Superior temporal gyrus (tissue), 1 donor: Measurements from ENCODE around the gene ZFR2.
A peak's percentile ranks its signal among the peaks of the same experiment; 100 is the strongest.
"Not testable (repeated sequence)": the region's sequence is repeated elsewhere in the genome, so short reads cannot be mapped to it uniquely, and the experiment has no call there.

Experiments used
- DNase-seq: peaks from one replicate; pipeline ENCODE4 v3.0.0-alpha.2; 2016; ENCODE audit errors: extremely low spot score

ZFR2 gene

GRCh38 chr19:3837332-3837731 lies 31.5 kb downstream of the ZFR2 start:
- DNase-seq = no peak

DNA sequence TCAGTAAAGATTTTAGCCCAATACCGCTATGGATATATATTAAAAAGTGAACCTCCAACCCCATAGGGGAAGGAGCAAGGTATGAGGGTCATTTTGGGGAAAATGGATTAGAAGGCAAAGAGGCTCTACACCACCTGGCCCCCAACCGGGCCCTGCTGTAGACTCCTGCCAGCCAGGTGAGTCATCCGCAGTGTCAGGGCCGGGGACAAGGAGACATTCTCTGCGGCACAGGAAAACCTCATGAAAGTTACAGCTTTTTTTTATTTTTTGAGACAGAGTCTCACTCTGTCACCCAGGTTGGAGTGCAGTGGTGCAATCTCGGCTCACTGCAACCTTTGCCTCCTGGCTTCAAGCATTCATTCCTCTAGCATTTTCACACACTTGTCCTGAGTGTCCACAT lies 32.0 kb downstream of the ZFR2 start:
- DNase-seq = no peak

DNA sequence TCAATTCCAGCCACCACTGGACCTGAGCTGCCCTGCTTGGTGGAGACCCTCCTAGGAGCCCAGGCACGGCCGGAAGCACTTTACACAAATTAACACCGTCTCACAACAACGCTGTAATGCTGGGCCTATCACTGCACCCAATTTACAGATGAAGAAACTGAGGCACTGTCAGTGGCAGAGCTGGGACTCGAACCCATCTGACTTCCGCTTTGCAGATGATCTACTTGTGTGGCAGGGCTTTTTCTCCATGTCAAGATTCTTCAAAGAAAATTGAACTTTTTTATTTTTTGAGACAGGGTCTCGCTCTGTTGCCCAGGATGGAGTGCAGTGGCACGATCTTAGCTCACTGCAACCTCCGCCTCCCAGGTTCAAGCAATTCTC lies 33.8 kb downstream of the ZFR2 start:
- DNase-seq = no peak

DNA sequence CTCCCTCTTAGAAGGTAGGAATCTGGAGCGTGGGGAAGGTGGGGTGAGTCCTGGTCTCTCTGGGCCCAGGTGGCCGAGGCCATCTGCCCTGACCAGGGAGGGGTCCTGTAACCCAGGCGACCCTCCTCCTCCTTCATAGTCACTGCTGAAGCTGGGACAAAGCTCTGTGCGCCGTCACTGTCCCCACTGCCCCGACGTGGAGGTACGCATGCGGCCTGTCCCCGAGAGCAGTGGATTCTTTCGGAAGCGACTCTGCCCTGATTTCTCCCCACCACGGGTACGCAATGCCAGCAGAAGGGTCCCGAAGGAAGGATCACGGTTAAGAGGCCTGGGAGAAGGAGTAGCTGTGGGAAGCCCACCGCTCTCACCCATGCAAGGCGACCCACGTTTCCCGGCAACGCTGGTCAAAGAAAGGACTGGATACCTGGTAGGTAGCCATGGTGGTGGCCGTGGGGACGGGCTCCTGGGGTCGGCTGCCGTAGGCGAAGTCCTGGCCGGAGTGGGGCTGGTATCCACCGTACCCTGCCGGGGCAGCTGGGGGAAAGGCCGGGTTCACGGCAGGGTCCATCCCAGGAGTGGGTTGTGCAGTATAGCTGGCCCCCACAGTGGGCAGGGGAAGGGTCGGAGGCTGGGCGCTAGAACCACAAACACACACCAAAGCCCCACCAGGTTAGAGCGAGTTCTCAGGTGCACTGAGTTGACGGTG lies 34.3 kb downstream of the ZFR2 start:
- no peak for DNase-seq

DNA sequence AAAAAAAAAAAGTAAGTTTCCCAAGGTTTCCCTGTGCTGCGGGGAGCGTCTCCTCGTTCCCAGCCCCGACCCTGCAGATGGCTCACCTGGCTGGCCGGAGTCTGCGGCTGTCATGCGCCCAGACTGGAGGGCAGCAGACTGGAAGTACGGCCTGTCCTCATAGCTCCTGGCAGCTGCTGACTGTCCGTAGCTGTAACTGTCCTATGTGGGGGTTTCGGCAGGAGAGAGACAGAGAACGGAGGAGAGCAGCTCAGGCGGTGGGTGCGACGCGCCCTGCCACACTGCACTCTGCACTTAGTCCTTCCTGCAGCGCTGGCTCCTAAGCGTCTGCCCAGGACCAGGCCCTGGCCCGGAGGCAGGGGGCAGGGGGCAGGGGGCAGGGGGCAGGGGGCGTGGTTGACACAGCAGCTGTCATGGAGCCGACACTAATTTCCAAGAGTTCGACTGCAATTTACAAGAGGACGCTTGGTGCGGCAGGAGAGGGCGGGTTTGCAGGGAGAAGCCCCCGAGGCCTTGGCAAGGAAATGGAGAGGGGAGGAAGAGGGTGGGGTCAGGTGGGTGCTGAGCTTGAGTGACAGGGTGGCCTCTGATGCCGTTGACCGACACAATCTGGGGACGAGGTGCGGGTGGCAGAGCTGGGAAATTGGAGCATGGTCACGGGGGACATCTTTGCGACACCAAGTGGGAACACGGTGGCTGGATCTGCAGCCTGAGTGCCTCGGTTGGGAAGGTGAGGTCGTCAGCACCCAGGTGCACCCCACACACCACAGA lies 35.1 kb downstream of the ZFR2 start:
- DNase-seq = no peak

DNA sequence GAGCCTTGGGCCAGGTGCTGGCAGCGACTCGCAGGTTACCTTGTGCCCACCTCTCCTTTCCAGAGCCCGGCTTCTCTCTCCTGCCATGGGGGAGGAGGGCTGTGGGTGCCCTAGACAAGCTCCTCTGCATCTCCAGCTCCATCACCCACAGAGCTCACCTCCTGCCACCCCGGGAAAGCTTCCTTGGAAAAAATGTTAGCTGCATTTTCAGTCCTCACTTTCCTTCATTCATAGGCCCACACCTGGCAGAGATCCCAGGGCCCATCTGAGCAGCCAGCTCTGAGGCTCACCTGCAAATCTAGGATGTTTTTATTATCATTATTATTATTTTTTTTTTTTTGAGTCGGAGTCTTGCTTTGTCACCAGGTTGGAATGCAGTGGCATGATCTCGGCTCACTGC lies 36.8 kb downstream of the ZFR2 start:
- DNase-seq = no peak

DNA sequence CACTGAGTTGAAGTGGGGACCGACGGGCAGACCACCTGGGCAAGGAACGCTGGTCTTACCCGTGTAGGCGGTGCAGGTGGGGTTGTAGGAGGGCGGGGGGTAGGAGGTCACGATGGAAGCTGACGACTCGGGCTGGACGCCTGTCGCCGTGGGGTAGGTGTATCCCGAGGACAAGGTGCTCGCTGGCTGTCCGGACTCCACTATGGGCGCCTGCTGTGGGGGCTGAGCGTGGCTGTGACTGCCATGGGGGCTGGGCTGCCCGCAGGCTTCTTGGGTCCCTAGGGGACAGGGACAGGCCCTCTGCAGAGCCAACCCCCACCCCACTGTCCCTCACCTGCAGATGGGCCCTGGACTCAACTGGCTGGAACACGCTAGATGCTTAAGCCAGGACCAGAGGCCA lies 37.2 kb downstream of the ZFR2 start:
- no peak for DNase-seq

GRCh38 chr19:3830621-3831589 lies 37.9 kb downstream of the ZFR2 start:
- DNase-seq = no peak

- no peak for DNase-seq
Measured at GRCh38 chr19:3827306-3827705, 41.5 kb downstream of the ZFR2 start.

DNA sequence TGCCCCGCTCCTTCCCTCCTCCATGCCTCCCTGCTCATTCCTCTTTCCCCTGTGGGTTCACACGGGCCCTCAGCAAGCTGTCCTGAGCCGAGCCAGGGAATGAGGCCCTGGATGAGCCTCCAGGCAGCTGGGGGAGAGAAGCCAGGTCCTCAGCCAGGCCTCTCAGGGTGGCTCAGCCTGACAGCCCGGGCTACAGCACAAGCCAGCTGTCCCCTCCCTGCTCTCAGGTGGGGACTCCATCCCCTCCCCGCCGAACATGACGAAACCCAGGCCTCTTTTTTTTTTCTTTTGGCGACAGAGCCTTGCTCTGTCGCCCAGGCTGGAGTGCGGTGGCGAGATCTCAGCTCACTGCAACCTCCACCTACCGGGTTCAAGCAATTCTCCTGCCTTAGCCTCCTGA lies 42.7 kb downstream of the ZFR2 start:
- DNase-seq = no peak

DNA sequence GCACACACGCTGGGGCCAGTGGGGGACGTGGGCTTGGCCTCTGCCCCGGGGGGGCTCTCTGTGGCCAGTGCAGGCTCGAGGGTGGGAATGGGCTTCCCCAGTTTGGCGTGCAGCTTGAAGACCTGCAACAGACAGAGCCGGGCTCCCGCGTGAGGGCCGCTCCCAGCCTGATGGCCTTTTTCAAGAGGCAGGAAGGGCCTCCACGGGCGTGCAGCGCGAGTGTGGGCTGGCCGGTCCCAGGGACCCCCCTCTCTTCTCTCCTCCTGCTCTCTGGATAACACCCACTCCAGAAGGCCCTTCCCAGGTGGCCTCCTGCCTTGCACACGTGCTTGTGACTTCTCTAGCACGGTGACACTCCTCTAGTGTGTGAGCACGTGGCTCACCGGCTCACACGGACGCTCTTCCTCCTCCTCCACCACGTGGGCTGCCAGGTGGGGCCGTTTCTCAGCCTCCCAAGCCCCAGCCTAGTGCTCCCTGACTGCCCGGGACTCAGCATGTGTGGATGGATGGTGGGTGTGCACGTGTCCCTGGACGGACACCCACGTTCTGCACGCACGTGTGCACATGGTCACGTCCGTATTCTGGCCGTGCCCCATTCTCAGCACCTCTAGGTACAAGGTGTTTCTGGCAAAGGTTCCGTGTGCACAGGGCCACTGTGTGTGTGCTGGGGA lies 43.4 kb downstream of the ZFR2 start:
- no peak for DNase-seq

- DNase-seq = no peak
Measured at GRCh38 chr19:3823350-3823713, 45.5 kb downstream of the ZFR2 start.

GRCh38 chr19:3822683-3823349 lies 46.0 kb downstream of the ZFR2 start:
- no peak for DNase-seq

- peak; percentile 9 for DNase-seq
Measured at GRCh38 chr19:3821857-3822364, 46.9 kb downstream of the ZFR2 start.

DNA sequence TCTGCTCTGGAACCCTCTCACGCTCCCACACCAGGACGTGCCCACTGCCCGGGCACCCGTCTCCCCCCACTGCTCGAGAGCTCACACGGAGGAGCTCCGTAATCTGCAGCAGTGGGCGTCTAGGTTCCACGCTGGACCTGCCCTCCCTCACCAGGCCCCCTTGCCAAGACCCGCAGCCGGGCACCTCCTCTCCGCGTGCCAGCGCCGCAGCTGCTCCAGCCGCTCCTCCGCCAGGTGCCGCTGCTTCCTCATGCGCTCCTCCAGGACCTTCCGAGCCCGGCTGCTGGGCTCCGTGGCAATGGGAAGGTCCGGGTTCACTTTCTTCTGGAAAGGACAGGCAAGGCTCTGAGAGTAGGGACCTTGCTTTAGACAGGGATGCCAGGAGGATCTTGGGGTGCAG lies 47.7 kb downstream of the ZFR2 start:
- DNase-seq = no peak

GRCh38 chr19:3819989-3820388 lies 48.8 kb downstream of the ZFR2 start:
- DNase-seq = no peak

GRCh38 chr19:3818918-3819317 lies 49.9 kb downstream of the ZFR2 start:
- no peak for DNase-seq

DNA sequence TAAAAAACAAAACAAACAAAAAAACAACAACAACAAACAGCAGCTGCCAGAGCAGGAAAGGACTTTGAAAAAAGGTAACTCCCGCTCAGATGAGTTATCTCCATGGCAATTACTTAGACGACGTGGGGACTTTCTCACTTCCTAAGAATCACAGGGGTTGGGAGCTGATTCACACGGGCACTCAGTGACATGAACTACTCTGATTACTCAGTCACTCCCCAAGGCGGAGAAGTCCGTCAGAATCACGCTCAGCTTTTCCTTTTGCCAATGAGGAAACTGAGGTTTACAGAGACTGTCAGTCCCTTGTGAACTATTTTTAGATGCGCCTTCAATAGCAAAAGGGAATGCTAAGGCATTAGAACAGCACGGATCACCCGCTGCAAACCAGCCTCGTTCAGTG lies 50.4 kb downstream of the ZFR2 start:
- DNase-seq = peak; percentile 15

- no peak for DNase-seq
Measured at GRCh38 chr19:3817761-3818160, 51.1 kb downstream of the ZFR2 start.

- no peak for DNase-seq
Measured at GRCh38 chr19:3816566-3817218, 52.1 kb downstream of the ZFR2 start.

DNA sequence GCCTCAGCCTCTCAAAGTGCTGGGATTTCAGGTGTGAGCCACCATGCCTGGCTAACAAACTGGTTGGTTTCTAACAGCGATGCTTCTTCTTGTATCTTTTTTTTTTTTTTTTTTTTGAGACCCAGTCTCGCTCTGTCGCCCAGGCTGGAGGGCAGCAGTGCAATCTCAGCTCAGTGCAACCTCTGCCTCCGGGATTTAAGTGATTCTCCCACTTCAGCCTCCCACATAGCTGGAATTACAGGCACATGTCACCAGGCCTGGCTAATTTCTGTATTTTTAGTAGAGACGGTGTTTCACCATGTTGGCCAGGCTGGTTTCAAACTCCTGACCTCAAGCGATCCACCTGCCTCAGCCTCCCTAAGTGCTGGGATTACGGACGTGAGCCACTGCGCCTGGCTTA lies 52.7 kb downstream of the ZFR2 start:
- DNase-seq = not testable (repeated sequence)
